ENCODE measurements around the gene BAD. TPM values are rescaled to one million over a fixed set of nuclear protein-coding genes. Genes with fewer than 3 reads are reported as not detected.

BAD gene
- total and polyA plus RNA-seq, 2 of the 13 experiments (the other 11 are each of a cell fraction or from before 2014, with no cell fraction given): 17.9 to 28.5 TPM

DNA sequence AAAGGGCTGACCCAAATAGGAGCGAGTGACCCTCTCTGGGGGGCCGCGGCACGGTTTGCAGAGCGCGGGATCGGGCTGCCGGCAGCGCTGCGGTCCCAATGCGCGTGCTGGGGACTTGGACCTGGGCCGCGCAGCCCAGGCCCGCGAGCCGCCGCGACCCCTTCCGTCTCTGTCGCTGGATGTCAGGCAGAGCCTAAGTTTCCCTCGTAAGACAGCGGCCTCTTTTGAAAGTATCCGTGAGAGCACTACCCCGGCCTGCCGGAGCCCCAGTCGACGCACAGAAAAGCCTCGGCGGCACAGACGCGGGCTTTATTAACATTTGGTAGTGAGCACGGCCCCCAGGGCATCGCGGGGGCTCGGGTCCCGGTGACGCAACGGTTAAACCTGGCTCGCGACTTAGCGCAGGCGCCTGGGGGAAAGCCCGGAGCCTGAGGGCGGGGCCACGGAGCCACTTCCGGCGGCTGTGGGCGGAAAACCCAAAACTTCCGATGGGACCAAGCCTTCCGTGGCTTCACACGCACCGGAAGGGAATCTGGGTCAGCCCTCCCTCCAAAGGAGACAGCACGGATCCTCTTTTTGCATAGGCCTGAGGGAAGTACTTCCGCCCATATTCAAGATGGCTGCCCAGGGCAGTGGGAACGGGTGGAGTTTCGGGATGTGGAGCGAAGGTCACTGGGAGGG lies 14.8 kb downstream of the BAD start (continued):
- no peak for TF ChIP-seq ZNF354B (CRISPR knock-in tag; IDR thresholded peaks at IDR 0.05)
- TF ChIP-seq MED13 (CRISPR knock-in tag; IDR thresholded peaks at IDR 0.05): no peak
- peak; percentile 63 for TF ChIP-seq TEAD3 (CRISPR knock-in tag; optimal IDR thresholded peaks at IDR 0.05; ENCODE audit: borderline replicate concordance)
- TF ChIP-seq KAT8 (CRISPR knock-in tag; IDR thresholded peaks at IDR 0.05): peak; percentile 97
- peak; percentile 70 for TF ChIP-seq CREB1 (IDR thresholded peaks at IDR 0.05)
- TF ChIP-seq CREB1 (CRISPR knock-in tag; IDR thresholded peaks at IDR 0.05): peak; percentile 93
- no peak for TF ChIP-seq GLI4 (CRISPR knock-in tag; IDR thresholded peaks at IDR 0.05; ENCODE audit: borderline replicate concordance)
- TF ChIP-seq, protein P1, sequence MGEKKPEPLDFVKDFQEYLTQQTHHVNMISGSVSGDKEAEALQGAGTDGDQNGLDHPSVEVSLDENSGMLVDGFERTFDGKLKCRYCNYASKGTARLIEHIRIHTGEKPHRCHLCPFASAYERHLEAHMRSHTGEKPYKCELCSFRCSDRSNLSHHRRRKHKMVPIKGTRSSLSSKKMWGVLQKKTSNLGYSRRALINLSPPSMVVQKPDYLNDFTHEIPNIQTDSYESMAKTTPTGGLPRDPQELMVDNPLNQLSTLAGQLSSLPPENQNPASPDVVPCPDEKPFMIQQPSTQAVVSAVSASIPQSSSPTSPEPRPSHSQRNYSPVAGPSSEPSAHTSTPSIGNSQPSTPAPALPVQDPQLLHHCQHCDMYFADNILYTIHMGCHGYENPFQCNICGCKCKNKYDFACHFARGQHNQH (CRISPR knock-in tag; IDR thresholded peaks at IDR 0.05): no peak
- no peak for TF ChIP-seq RARG (CRISPR knock-in tag; IDR thresholded peaks at IDR 0.05; ENCODE audit: low read depth)
- peak; percentile 100 for TF ChIP-seq NR2C2 (CRISPR knock-in tag; IDR thresholded peaks at IDR 0.05; ENCODE audit: borderline replicate concordance)
- TF ChIP-seq U2AF1 (optimal IDR thresholded peaks at IDR 0.05; ENCODE audit: low read depth, low read length): peak; percentile 46
- TF ChIP-seq, protein P2, sequence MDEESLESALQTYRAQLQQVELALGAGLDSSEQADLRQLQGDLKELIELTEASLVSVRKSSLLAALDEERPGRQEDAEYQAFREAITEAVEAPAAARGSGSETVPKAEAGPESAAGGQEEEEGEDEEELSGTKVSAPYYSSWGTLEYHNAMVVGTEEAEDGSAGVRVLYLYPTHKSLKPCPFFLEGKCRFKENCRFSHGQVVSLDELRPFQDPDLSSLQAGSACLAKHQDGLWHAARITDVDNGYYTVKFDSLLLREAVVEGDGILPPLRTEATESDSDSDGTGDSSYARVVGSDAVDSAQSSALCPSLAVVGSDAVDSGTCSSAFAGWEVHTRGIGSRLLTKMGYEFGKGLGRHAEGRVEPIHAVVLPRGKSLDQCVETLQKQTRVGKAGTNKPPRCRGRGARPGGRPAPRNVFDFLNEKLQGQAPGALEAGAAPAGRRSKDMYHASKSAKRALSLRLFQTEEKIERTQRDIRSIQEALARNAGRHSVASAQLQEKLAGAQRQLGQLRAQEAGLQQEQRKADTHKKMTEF (CRISPR knock-in tag; IDR thresholded peaks at IDR 0.05): peak; percentile 57
- TF ChIP-seq, protein P3, sequence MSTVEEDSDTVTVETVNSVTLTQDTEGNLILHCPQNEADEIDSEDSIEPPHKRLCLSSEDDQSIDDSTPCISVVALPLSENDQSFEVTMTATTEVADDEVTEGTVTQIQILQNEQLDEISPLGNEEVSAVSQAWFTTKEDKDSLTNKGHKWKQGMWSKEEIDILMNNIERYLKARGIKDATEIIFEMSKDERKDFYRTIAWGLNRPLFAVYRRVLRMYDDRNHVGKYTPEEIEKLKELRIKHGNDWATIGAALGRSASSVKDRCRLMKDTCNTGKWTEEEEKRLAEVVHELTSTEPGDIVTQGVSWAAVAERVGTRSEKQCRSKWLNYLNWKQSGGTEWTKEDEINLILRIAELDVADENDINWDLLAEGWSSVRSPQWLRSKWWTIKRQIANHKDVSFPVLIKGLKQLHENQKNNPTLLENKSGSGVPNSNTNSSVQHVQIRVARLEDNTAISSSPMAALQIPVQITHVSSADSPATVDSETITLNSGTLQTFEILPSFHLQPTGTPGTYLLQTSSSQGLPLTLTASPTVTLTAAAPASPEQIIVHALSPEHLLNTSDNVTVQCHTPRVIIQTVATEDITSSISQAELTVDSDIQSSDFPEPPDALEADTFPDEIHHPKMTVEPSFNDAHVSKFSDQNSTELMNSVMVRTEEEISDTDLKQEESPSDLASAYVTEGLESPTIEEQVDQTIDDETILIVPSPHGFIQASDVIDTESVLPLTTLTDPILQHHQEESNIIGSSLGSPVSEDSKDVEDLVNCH (CRISPR knock-in tag; IDR thresholded peaks at IDR 0.05): no peak
- peak; percentile 0; the same call in 1 of the 2 replicates for TF ChIP-seq ZNF234 (CRISPR knock-in tag; conservative IDR thresholded peaks at IDR 0.05)
- TF ChIP-seq SETDB1 (CRISPR knock-in tag; IDR thresholded peaks at IDR 0.05; ENCODE audit: borderline replicate concordance): no peak
- TF ChIP-seq ZNF546 (CRISPR knock-in tag; conservative IDR thresholded peaks at IDR 0.05): no peak
- TF ChIP-seq ZNF282 (IDR thresholded peaks at IDR 0.05; ENCODE audit: partially characterized antibody): no peak
- no peak for TF ChIP-seq ZNF550 (CRISPR knock-in tag; IDR thresholded peaks at IDR 0.05; ENCODE audit: borderline replicate concordance)
- no peak for TF ChIP-seq ARNT2 (CRISPR knock-in tag; IDR thresholded peaks at IDR 0.05; ENCODE audit: low read depth)
- no peak for TF ChIP-seq NCOA5 (CRISPR knock-in tag; IDR thresholded peaks at IDR 0.05)
- TF ChIP-seq ZNF260 (CRISPR knock-in tag; IDR thresholded peaks at IDR 0.05; ENCODE audit: borderline replicate concordance, low read depth): no peak
- TF ChIP-seq, protein P4, sequence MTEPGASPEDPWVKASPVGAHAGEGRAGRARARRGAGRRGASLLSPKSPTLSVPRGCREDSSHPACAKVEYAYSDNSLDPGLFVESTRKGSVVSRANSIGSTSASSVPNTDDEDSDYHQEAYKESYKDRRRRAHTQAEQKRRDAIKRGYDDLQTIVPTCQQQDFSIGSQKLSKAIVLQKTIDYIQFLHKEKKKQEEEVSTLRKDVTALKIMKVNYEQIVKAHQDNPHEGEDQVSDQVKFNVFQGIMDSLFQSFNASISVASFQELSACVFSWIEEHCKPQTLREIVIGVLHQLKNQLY (CRISPR knock-in tag; IDR thresholded peaks at IDR 0.05): peak; percentile 26; the same call in 1 of the 2 replicates
- TF ChIP-seq PAWR (CRISPR knock-in tag; IDR thresholded peaks at IDR 0.05; ENCODE audit: borderline replicate concordance): no peak
- TF ChIP-seq ZNF44 (CRISPR knock-in tag; IDR thresholded peaks at IDR 0.05): no peak
- 0 out of 2 replicates have a peak, but pooled peaks have one; percentile 21 for TF ChIP-seq ZNF367 (CRISPR knock-in tag; IDR thresholded peaks at IDR 0.05; ENCODE audit: borderline replicate concordance)
- TF ChIP-seq SRSF4 (IDR thresholded peaks at IDR 0.05; ENCODE audit: low read depth, low read length, poor library complexity, severe bottlenecking): no peak
- no peak for TF ChIP-seq HNRNPL (IDR thresholded peaks at IDR 0.05; ENCODE audit: low read depth, low read length)
